HG03060 (cell line): ENCODE measurements around the gene EN1.

ENCODE experiments used
- ATAC-seq: cut with Tn5 transposase; IDR thresholded peaks from one replicate; pipeline ENCODE4 v1.9.1; 2021; ENCODE audit warnings: low read depth, moderate number of reproducible peaks; ENCODE audit not compliant: unreplicated experiment

The EN1 gene

DNA sequence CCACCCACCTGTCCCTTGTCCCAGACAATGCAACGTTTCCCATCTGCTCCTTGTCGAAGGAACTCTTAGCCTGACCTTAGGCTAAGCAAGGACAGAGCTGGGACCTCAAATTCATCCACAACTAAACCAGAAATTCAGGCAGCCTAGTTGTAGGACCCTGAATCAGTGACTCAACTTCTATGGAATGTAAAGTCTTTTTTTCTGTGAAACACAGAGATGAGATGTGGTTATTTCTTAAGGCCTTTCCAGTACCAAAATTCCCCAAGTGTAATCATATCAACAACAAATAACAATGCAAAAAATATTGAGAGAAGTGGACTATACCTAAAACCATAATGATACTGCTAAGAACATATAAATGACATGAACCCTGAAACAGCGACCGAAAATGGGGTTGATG lies 46.7 kb downstream of the EN1 start:
- ATAC-seq, result no peak

DNA sequence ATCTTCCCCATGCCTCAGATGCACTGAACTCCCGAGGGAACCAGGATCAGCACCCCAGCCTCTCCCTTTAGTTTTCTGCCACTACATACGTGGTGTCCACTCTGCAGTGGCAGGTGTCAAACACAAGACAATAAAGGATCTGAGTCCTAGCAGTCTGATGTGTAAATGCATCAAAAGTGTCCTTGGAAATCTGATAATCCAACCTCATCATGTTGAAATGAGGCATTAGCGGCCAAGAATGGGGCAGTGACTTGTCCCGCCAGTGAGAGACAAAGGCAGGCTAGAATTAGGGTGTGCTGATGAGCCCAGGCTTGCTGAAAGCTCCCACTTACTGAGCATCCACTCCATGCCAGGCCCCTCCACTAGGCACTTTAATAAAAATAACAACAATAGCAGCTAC lies 52.9 kb downstream of the EN1 start:
- ATAC-seq, result no peak
